Endothelial cell of umbilical vein (primary cell): ENCODE results near the gene MECR. TPM values are rescaled to one million over a fixed set of nuclear protein-coding genes. Genes with fewer than 3 reads are reported as not detected.

Source experiments
- BruUV-seq: library from RNA; stranded (reverse); fragments of 400-500 nt; replicated peaks from 2 replicates; lab custom pipeline; 2021; lab: Mats Ljungman, UMichigan
- CTCF ChIA-PET: fragments of 300-600, 350-600 bp; sonication (Branson Sonifier 250); formaldehyde crosslinking; loops from one replicate; lab custom pipeline; 2021; ENCODE audit warnings: antibody characterized with exemption, inconsistent platforms; lab: Charles Lee
- POLR2A ChIA-PET: fragments of 300-600, 350-600 bp; sonication (Branson Sonifier 250); formaldehyde crosslinking; loops from one replicate; lab custom pipeline; 2021; ENCODE audit warnings: antibody characterized with exemption, inconsistent platforms; lab: Charles Lee
- DNase-seq: peaks from one replicate; pipeline ENCODE4 v3.0.0-alpha.2; 2011; ENCODE audit warnings: low read depth, low spot score
- FAIRE-seq: peaks from 2 replicates; lab custom pipeline; 2011; peaks lifted over from hg19 to GRCh38; lab: Jason Lieb, UNC
- H2AFZ ChIP-seq: 2 replicates; pipeline ENCODE4 v1.6.0; 2012; ENCODE audit warnings: low read depth, low read length, control low read depth, inconsistent platforms
- H3K27ac ChIP-seq: 2 replicates; pipeline ENCODE4 v1.5.1; 2011; ENCODE audit warnings: low read depth, mild to moderate bottlenecking, control low read depth, low read length, moderate library complexity; ENCODE audit not compliant: insufficient read depth
- H3K27me3 ChIP-seq, 2 experiments: 2 replicates each; pipeline versions ENCODE4 v1.6.0 to v1.6.1; 2011; ENCODE audit warnings: low read length in 2 of 2, mixed read lengths in 1 of 2; ENCODE audit not compliant: control insufficient read depth in 2 of 2, insufficient read depth in 2 of 2
- H3K36me3 ChIP-seq, 2 experiments: 2 replicates in 1 of 2; 3 replicates in 1 of 2; pipeline ENCODE4 v1.5.1; 2011; ENCODE audit warnings: low read length in 2 of 2, mild to moderate bottlenecking in 1 of 2, moderate library complexity in 1 of 2; ENCODE audit not compliant: control insufficient read depth in 2 of 2, insufficient read depth in 2 of 2; ENCODE audit errors: extremely low read depth in 1 of 2
- H3K4me1 ChIP-seq: 3 replicates; pipeline ENCODE4 v1.5.1; 2011; ENCODE audit warnings: mild to moderate bottlenecking, low read length; ENCODE audit not compliant: control insufficient read depth, insufficient read depth; ENCODE audit errors: extremely low read depth
- H3K4me2 ChIP-seq: 2 replicates; pipeline ENCODE4 v1.6.1; 2011; ENCODE audit warnings: low read length, control low read depth, mixed read lengths; ENCODE audit not compliant: insufficient read depth
- H3K4me3 ChIP-seq, 3 experiments: fragments of 200-600 bp in 1 of 3; sonication (generic), shearing (Covaris generic) in 1 of 3; replicated peaks in 1 of 3; 2 replicates each; pipeline ENCODE4 v1.5.1; 2011 to 2016; ENCODE audit warnings: control low read depth in 3 of 3, low read length in 3 of 3, mild to moderate bottlenecking in 2 of 3, inconsistent platforms in 1 of 3, low read depth in 1 of 3, moderate library complexity in 1 of 3; ENCODE audit not compliant: insufficient read depth in 1 of 3
- H3K79me2 ChIP-seq: 2 replicates; pipeline ENCODE4 v1.6.0; 2012; ENCODE audit warnings: low read length, inconsistent platforms; ENCODE audit not compliant: control insufficient read depth, insufficient read depth
- H3K9ac ChIP-seq: replicated peaks from 2 replicates; pipeline ENCODE3; 2011; ENCODE audit warnings: low read length, control low read depth; ENCODE audit not compliant: insufficient read depth; ENCODE audit errors: extremely low read depth
- H3K9me1 ChIP-seq: replicated peaks from 3 replicates; pipeline ENCODE4 v1.6.0; 2011; ENCODE audit warnings: mild to moderate bottlenecking, low read length; ENCODE audit not compliant: control insufficient read depth, insufficient read depth; ENCODE audit errors: extremely low read depth
- H3K9me3 ChIP-seq: replicated peaks from 2 replicates; pipeline ENCODE4 v1.5.1; 2012; ENCODE audit warnings: low read length, inconsistent platforms; ENCODE audit not compliant: control insufficient read depth, insufficient read depth
- H4K20me1 ChIP-seq: replicated peaks from 2 replicates; pipeline ENCODE3; 2011; ENCODE audit warnings: mild to moderate bottlenecking, low read length; ENCODE audit not compliant: control insufficient read depth, insufficient read depth; ENCODE audit errors: extremely low read depth
- CTCF ChIP-seq, 2 donors: IDR thresholded peaks; 1 replicate in 1 of 2; 2 replicates in 1 of 2; pipeline ENCODE4 v1.5.1; 2011; ENCODE audit warnings: low read length in 2 of 2, mild to moderate bottlenecking in 2 of 2, moderate library complexity in 2 of 2, control low read depth in 1 of 2, inconsistent platforms in 1 of 2, low read depth in 1 of 2; ENCODE audit not compliant: insufficient read depth in 1 of 2; ENCODE audit errors: extremely low read depth in 1 of 2
- EZH2 ChIP-seq: IDR thresholded peaks from 2 replicates; pipeline ENCODE4 v1.6.1; 2012; ENCODE audit warnings: borderline replicate concordance, low read depth, mild to moderate bottlenecking, moderate library complexity, low read length, inconsistent platforms; ENCODE audit not compliant: severe bottlenecking
- FOS ChIP-seq: IDR thresholded peaks from 2 replicates; pipeline ENCODE4 v1.6.1; 2011; ENCODE audit warnings: mild to moderate bottlenecking, low read length, moderate library complexity, borderline replicate concordance; ENCODE audit not compliant: insufficient read depth
- GATA2 ChIP-seq: IDR thresholded peaks from 2 replicates; pipeline ENCODE4 v1.7.0; 2011; ENCODE audit warnings: low read depth, mild to moderate bottlenecking, moderate library complexity, mixed read lengths, low read length; ENCODE audit not compliant: insufficient read length, insufficient read depth
- JUN ChIP-seq: IDR thresholded peaks from 2 replicates; pipeline ENCODE4 v1.6.1; 2011; ENCODE audit warnings: borderline replicate concordance, low read depth; ENCODE audit not compliant: insufficient read length, insufficient read depth
- MAX ChIP-seq: IDR thresholded peaks from 2 replicates; pipeline ENCODE4 v1.6.1; 2011; ENCODE audit not compliant: insufficient read depth, insufficient read length
- MYC ChIP-seq: IDR thresholded peaks from one replicate; pipeline ENCODE4 v1.6.1; 2011; ENCODE audit warnings: mild to moderate bottlenecking, low read depth, low read length
- POLR2A ChIP-seq: IDR thresholded peaks from 2 replicates; pipeline ENCODE4 v1.6.1; 2012; ENCODE audit warnings: low read depth, mild to moderate bottlenecking, control low read depth, low read length
- POLR2AphosphoS5 ChIP-seq: IDR thresholded peaks from 2 replicates; pipeline ENCODE4 v1.6.1; 2012; ENCODE audit warnings: low read depth, mild to moderate bottlenecking, control low read depth, low read length, moderate library complexity; ENCODE audit not compliant: insufficient read depth
- dilution Hi-C: fragments of 300-500 bp; cut with MboI; formaldehyde crosslinking; loops from one replicate; pipeline ENCODE4 v1.15.0; 2019; ENCODE audit warnings: low sequenced_read_pairs; ENCODE audit not compliant: extremely low pct_ligation_motif_present
- intact Hi-C: fragments of 100-400 bp; cut with micrococcal nuclease; formaldehyde crosslinking; loops from one replicate; pipeline ENCODE4 v1.10.0; 2022
- polyA plus RNA-seq, 4 experiments: library from polyadenylated mRNA; depleted of rRNA in 3 of 4; stranded (reverse) in 3 of 4; unstranded in 1 of 4; fragments of >200 nt; gene quantifications; 2 replicates each; pipeline versions ENCODE4 v1.2.1 to v1.2.3, GENCODE V29; 2011 to 2012; ENCODE audit warnings: missing spikeins in 1 of 4
- total RNA-seq: library from RNA; stranded (reverse); gene quantifications from 2 replicates; pipeline ENCODE4 v1.2.3, GENCODE V29; 2021

Gene MECR
- total and polyA plus RNA-seq, 2 donors (not counting 3 experiments of a cell fraction or from before 2014, with no cell fraction given) = 24.6 to 30.1 TPM

- intact Hi-C loops = no loop called here
- H2AFZ ChIP-seq = no peak overlapping the region
- FAIRE-seq (no peak), DNase-seq (no peak)
- H3K27ac ChIP-seq = no peak overlapping the region
- no peak overlapping the region for H3K9ac ChIP-seq
- no peaks in the 10 kb centered on the region for H3K9me1 ChIP-seq
- H4K20me1 ChIP-seq = peaks cover 19% of the 10 kb centered on the region
- H3K4me2 ChIP-seq = no peak overlapping the region
- POLR2A ChIA-PET = no interaction called here
- H3K4me3 ChIP-seq = no peak overlapping the region
- no peaks in the 10 kb centered on the region for H3K27me3 ChIP-seq
- CTCF ChIA-PET = interaction anchor here (1.4 kb wide), 1 partner anchor 9 kb away, joined by 3 read pairs; no protein-coding TSS in a partner anchor
- peaks cover 2 to 4% of the 10 kb centered on the region in 2 experiments for H3K36me3 ChIP-seq
- H3K4me1 ChIP-seq = peaks cover 19% of the 10 kb centered on the region
- peaks cover 91% of the 10 kb centered on the region for H3K79me2 ChIP-seq
- dilution Hi-C loops = no loop called here
- TF ChIP-seq MAX (no peak), GATA2 (no peak), MYC (no peak), EZH2 (no peak), JUN (no peak), CTCF (IDR thresholded peaks at IDR 0.05; ENCODE audit: extremely low read depth in 1 of 2, insufficient read depth in 1 of 2, low read depth in 1 of 2, low read length in 2 of 2) (no peak), POLR2A (no peak), POLR2AphosphoS5 (no peak), FOS (no peak)
- no TSS peak for BruUV-seq
- H3K9me3 ChIP-seq = no peaks in the 10 kb centered on the region
Observed at GRCh38 chr1:29177022-29177705, 53.6 kb downstream of the MECR start.
